Limb (tissue), 2 donors: ENCODE measurements around the gene APOBEC3G.

ENCODE experiments used
- DNase-seq, 2 donors: peaks; one replicate each; pipeline ENCODE4 v3.0.0-alpha.2; 2016; ENCODE audit errors: extremely low spot score in 2 of 2

The APOBEC3G gene

DNA sequence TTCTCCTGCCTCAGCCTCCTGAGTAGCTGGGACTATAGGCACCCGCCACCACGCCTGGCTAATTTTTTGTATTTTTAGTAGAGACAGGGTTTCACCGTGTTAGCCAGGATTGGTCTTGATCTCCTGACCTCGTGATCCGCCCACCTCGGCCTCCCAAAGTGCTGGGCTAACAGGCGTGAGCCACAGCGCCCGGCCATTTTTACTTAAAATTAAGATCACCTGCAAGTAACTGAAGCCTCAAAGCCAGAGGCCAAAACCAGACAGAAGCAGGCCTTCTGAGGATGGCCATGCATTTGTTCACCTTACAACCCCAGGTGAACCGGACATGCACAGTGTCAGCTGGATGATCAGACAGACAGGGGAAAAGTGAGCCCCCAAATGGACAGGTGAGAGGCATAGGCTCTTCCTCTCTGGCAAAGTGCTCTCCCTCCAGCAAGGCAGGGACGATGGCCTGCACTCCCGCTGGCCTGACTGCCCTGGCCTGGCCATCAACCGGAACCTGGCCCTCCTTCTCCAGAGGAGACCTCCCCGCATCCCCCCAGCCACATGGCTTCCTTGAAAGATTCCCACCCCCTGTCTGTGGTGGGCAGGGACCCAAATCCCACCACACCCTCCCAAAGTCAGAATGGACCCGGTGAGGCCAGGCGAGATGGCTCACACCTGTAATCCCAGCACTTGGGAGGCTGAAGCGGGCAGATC, 45.8 kb downstream of the APOBEC3G start:
- DNase-seq: no peak

DNA sequence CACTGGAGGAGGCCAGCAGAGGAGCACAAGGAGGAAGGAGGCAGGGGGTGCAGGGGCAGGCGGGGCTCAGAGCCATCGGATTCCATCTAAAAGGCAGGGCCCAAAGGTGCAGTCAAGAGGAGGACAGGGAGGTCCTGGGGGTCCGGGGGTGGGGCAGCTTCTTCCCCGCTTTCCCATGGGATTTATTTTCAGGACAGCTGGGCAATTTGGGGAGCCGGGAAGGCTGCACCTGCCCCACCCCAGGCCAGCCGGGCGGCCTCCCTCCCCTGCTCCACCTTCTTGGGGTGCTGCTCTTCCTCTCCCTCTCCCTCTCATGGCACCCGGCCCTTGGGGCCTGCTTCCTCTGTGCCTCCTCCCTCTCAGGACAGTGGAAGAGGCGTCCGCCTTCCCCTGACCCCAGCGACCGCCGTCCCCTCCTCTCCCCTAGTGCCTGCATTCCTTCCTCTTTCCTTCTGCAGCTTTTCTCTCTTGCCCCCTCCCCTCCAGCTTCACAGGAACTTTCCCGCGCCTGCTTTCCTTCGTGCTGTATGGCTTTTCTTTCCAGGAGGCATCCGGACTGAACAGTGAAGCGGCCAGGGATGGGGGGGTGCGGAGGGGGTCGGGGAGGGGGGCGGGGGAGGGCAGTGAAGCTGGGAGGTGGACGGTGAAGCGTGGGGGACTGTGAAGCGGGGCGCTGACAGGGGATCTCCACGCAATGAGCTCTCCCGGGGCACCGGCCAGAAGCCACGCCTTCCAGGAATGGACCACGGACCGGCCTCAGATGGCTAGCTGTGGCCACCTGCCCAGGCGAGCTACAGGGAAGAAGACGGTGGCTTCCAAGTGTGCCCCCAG, 46.9 kb downstream of the APOBEC3G start:
- no peak for DNase-seq

DNA sequence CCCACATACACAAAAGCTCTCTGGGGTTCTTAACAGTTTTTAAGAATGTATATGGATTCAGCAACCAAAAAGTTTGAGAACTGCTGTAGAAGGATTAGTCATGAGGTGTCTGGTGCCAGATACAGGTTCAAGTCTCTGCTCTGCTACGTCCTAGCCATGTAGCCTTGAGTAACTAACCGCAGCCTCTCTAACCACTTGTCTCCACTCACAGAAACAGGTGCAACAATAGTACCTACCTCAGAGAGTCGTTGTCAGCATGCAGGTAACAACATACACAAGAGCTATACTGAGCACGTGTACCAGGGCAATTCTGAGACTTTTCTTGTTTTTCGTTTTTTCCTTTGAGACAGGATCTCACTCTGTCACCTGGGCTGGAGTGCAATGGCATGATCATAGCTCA, 48.5 kb downstream of the APOBEC3G start:
- DNase-seq: no peak

DNA sequence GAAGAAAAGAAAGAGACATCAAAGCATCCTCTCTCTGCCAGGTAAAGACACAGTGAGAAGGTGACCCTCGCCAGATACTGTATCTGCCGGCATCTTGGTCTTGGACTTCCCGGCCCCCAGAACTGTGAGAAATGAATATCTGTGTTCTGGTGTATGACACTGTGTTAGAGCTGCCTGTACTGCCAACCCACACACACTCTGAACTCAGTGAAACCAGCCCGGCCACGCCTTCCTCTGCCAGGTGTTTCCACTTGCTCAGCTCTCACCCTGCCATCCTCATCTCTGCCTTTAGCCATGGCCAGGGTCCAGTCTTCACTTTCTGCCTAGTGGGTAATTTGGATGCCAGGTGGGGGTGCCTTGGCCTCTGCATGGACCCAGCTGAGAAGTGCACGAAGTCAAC, 51.4 kb downstream of the APOBEC3G start:
- DNase-seq: no peak

DNA sequence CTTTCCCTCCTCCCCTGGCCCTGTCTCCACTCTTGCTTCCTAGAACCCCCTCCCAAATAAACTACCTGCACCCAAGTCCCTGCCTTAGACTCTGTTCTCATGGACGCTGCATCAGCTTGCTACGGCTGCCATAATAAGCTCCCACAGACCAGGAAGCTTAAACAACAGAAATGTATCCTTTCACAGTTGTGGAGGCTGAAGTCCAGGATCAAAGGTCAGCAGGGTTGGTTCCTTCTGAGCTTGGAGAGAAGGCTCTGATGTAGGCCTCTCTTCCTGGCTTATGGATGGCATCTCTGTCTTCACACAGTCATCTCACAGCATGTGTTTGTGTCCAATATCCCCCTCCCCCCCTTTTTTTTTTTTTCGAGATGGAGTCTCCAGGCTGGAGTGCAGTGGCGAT, 52.0 kb downstream of the APOBEC3G start:
- DNase-seq: no peak

DNA sequence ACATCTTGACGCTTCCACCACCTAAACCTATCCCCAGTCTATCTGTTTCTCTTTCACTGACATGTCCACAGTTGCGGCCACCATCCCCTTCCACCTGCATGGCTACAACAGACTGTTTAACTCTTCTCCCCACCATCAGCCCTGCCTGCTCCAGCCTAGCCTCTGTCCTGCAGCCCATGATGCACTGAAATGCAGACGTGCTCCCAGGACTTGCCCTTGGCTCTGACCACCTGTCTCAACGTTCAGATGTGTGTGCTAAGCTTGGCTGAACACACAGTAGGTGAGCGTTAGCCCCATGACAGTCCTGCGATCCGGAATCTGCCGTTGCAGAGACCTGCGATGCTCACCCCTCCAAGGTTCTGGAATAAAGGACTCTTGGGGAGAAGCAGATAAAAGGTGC, 52.7 kb downstream of the APOBEC3G start:
- no peak for DNase-seq

DNA sequence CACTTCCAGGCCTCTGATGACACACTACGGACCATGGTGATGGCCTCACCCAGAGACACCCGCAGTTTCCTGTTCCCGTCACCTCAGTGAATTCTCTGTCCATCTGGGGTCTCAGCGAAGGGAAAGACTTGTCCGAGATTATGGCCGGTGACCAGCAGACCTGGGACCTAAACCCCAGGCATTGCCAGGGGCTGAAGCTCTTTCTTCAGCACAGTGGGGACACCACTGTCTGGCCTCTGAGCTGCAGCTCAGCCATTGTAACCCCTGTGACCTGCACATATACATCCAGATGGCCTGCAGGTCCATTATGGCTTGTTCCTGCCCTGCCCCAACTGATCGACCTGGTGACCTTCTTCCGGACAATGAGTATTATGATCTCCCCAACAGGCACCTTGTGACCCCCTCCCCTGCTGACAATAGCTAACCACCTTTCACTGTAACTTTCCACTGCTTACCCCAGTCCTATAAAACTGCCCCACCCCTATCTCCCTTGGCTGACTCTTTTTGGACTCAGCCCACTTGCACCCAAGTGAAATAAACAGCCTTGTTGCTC, 53.2 kb downstream of the APOBEC3G start:
- DNase-seq: peak in 1 of 2 donors; percentile 20

DNA sequence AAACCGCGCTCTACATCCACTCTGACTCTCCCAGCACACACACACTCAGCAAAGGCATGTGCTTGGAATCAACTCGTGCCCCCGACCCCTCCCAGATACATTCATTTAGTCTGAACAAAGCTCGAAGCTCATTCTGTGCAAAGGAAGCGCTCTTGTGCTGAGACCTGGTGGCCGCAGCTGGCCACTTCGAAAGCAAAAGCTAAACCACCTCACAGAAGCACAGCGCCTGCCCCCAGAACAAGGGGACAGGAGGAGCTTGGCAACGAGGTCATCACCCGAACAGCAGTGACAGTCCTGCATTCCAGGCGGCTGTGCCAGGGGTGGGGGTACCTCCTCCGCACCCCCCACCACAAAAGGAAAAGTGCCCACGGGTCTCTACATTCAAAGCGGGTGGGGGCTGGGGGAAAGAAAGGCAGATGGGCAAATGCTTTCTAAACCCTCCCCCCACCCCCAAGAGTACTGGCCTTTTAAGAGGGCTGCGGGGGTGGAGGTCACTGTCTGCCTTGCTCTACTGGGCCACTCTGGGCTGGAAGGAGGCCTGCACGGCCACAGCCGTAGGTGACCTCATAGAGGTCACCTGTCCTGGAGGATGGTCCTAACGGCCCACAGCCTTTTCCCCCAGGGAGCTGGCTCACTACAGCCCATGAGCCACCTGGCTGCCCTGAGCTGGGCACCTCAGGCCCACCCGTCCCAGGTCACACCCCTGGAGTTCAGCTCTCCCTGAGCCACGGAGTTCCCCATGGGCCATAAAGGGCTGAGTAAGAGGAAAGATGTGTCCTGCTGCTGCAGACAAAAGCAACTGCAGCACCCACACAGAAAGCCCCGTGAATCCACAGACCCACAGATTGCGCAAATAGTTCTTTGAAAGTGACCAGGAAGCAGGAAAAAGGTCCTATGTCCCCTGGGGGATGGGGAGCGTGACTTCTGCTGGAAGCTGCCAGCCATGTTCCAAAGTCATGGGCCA, 54.1 kb downstream of the APOBEC3G start:
- DNase-seq: no peak

DNA sequence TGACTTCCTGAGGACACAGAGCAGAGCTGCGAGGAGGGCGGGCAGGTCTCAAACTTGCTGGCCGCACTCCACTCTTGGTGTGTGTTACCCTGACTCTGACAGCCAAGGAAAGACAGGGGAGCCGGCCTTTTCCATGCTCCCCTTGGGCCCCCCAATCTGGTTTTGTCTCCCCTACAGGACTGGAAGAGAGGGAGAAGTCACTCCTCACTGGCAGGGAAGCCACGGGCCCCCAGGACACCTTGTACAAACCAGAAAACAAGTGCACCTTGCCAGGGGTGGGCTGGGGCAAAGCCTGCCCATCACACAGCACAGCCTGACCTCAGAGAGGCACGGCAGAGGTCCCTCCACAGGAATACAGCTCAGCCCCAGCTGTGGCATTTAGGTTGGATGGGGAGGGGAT, 55.2 kb downstream of the APOBEC3G start:
- DNase-seq: no peak

DNA sequence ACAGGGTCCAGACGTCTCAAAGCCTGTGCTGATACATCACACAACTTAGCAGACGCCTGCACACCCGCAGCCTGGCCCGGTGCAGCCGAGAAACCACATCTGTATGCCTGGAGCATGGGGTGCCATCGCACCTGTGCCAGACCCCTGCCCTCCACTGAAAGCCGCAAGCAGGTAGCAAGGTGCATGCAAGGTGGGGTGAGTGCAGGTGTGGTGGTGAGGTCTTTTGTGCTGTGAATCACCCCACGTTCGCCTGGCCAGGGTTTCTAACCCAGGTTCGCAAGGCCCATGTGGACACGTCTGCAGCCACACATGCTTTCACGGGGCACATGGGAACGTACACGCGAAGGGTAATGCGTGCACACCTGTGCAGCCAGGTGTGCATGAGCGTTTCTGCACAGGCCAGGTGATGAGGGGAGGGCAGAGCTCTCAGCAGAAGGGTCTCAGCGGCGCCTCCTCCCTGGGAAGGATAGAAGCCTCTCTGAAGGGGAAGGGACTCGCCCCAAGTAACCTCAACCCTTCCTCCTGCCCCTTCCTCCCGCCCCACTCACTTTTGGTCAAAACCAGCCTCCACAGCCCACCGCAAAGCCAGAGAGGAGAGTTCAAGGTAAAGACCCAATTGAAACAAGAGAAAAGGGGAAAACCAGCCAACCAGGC, 55.9 kb downstream of the APOBEC3G start:
- no peak for DNase-seq

DNA sequence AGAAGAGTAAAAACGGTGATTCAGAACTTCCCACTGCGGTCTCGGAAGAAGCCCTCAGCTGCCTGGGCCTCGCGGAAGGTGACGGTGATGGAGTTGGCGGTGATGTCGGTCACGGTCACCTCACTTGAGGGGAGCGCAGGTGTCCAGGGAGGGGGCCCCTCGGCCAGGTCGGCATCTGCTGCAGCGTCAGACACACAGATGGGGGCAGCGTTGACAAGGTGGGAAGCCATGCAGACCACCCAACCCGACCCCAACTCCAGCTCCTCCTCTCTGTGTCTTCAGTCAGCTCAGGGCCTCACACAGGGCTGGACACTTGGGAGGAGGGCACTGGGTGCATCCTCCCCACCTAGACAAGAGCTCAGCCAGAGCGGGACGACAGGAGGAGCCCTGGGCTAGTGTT, 56.8 kb downstream of the APOBEC3G start:
- no peak for DNase-seq

DNA sequence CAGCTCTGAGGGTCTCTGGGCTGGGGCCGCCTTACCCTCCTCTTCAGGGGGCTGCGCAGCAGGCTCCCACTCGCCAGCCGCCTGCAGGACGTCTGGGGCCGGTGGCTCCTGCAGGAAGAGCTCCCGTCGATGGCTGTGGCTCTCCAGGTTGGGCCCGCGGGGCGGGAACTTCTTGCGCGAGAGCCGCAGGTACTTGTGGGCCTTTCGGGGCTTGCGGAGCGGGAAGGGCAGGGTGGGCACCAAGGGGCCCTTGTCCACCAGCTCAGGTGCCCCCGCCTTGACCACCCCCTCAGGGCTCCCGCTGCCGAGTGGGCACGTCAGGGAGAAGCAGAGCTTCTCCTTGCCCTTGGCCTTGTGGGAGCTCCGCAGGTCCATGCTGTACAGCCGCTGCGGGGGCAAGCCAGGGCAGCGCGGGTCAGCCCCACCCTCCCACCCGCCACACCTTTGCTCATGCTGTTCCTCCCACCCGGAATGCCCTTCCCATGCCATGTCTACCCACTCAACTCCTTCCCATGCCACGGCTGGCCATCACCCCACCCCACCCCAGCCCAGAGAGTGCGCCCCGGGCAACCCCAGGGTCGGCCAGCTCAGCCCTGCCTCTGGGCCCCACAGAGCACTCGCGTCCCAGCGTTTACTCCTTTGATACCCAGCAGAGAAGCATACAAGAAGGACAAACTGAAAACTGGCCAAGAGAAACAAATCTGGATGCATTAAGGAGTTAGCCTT, 57.5 kb downstream of the APOBEC3G start:
- DNase-seq: no peak

DNA sequence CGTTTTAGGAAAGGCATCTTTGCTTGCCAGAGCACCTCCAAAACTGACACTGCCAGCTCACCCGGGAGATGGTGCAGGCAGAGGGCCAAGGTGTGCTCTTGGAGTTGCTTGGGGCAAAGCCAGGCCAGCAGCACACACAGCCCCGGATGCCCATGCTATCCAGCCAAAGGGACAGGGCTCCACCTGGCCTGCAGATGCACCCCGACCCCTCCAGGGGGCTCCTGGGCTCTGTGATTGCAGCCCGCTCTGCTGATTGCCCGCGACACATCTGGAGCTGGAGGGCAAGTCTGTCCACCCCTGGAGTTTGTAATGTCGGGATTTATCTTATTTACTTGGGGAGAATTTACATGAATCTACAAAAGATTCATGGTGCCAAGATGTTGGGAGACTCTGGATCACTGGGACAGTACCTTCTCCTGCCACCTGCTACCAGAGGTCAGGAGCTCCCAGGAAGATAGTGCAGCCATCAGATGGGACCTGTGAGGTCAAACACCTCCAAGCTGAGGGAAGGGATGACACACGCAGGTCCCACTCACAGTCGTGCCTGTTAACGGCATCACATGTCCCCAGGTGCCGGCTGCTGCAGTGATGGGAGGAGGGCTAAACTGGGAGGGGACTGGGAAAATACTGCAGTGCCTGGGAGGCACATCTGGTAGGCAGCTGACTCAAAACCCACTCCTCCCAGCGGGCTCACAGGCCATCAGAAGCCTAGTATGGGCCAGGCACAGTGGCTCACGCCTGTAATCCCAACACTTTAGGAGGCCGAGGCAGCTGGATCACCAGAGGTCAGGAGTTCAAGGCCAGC, 58.2 kb downstream of the APOBEC3G start:
- DNase-seq: peak in 1 of 2 donors; percentile 72

DNA sequence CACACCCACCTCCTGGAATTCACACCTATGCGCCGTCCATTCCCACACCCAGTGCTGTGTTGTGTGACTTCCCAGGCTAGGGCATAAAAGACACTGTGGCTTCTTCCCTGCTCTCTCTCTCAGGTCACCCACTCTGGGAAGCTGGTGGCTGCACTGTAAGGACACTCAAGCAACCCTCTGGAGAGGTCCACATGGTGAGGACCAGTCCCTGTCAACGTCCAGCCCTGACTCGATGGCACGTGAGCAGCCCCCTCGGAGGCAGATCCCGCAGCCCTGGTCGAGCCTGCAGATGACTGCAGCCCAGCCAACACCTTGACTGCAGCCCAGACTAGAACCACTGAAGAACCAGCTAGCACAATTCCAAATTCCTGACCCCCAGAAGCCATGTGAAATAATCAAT, 59.2 kb downstream of the APOBEC3G start:
- no peak for DNase-seq
